GM23338 (cell line): ENCODE results near the gene RPF1. TPM values are rescaled to one million over a fixed set of nuclear protein-coding genes. Genes with fewer than 3 reads are reported as not detected.

Experiments
- ATAC-seq: fragments of 200-7000 bp; cut with Tn5 transposase; 3 replicates; pipeline ENCODE4 v1.9.1; 2020
- DNase-seq: peaks from one replicate; pipeline ENCODE4 v3.0.0-alpha.2; 2015; ENCODE audit warnings: low spot score
- H2AFZ ChIP-seq: fragments of 200-600 bp; sonication (generic); 2 replicates; pipeline ENCODE4 v1.8.0; 2016; ENCODE audit warnings: antibody characterized with exemption, mild to moderate bottlenecking, moderate library complexity
- H3F3A ChIP-seq: fragments of 200-600 bp; sonication (generic); replicated peaks from 2 replicates; pipeline ENCODE4 v1.8.0; 2017; ENCODE audit warnings: antibody characterized with exemption, mixed run types, low read depth
- H3K27ac ChIP-seq: fragments of 200-600 bp; sonication (generic); 2 replicates; pipeline ENCODE4 v1.6.1; 2016; ENCODE audit warnings: low read depth
- H3K27me3 ChIP-seq: fragments of 200-600 bp; sonication (generic); 2 replicates; pipeline ENCODE4 v1.8.0; 2016; ENCODE audit warnings: mild to moderate bottlenecking, mixed run types, moderate library complexity; ENCODE audit not compliant: insufficient read depth
- H3K36me3 ChIP-seq: fragments of 200-600 bp; sonication (generic); 2 replicates; pipeline ENCODE4 v1.8.0; 2016; ENCODE audit warnings: mild to moderate bottlenecking; ENCODE audit not compliant: insufficient read depth
- H3K4me1 ChIP-seq: fragments of 200-600 bp; sonication (generic); 2 replicates; pipeline ENCODE4 v1.8.0; 2016; ENCODE audit warnings: mild to moderate bottlenecking, moderate library complexity; ENCODE audit not compliant: insufficient read depth
- H3K4me2 ChIP-seq: fragments of 200-600 bp; sonication (generic); 2 replicates; pipeline ENCODE4 v1.7.1; 2017; ENCODE audit warnings: mixed run types
- H3K4me3 ChIP-seq: fragments of 200-600 bp; sonication (generic); 2 replicates; pipeline ENCODE4 v1.6.1; 2016; ENCODE audit warnings: mixed run types
- H3K79me2 ChIP-seq: fragments of 200-600 bp; sonication (generic); replicated peaks from 2 replicates; pipeline ENCODE4 v1.8.0; 2017; ENCODE audit warnings: mild to moderate bottlenecking; ENCODE audit not compliant: insufficient read depth
- H3K9me2 ChIP-seq: fragments of 200-600 bp; sonication (generic); 2 replicates; pipeline ENCODE4 v1.8.0; 2017; ENCODE audit not compliant: insufficient read depth
- H4K20me1 ChIP-seq: fragments of 200-600 bp; sonication (generic); replicated peaks from 2 replicates; pipeline ENCODE4 v1.8.0; 2017; ENCODE audit warnings: mild to moderate bottlenecking; ENCODE audit not compliant: insufficient read depth
- H3K27ac Mint-ChIP-seq: 2 replicates; pipeline ENCODE4 v1.8.0; 2020; ENCODE audit warnings: inconsistent platforms, mild to moderate bottlenecking, moderate library complexity, mixed read lengths
- H3K27me3 Mint-ChIP-seq: 3 replicates; pipeline ENCODE4 v1.8.0; 2022; ENCODE audit warnings: low read depth, mild to moderate bottlenecking, moderate library complexity, mixed read lengths, inconsistent platforms; ENCODE audit not compliant: insufficient read depth, poor library complexity
- H3K36me3 Mint-ChIP-seq: 3 replicates; pipeline ENCODE4 v1.8.0; 2021; ENCODE audit warnings: low read depth, mild to moderate bottlenecking, inconsistent platforms, moderate library complexity, mixed read lengths
- H3K4me1 Mint-ChIP-seq: 3 replicates; pipeline ENCODE4 v1.8.0; 2020; ENCODE audit warnings: mild to moderate bottlenecking, inconsistent platforms, mixed read lengths
- H3K4me3 Mint-ChIP-seq: 3 replicates; pipeline ENCODE4 v1.8.0; 2021; ENCODE audit warnings: moderate library complexity, mild to moderate bottlenecking, inconsistent platforms, mixed read lengths
- H3K9me3 Mint-ChIP-seq: 3 replicates; pipeline ENCODE4 v1.8.0; 2020; ENCODE audit warnings: moderate library complexity, mild to moderate bottlenecking, inconsistent platforms, mixed read lengths
- CREB1 ChIP-seq: fragments of 250-450 bp; sonication (Bioruptor Pico); IDR thresholded peaks from 2 replicates; pipeline ENCODE4 v1.5.0; 2020; ENCODE audit warnings: low read depth, mild to moderate bottlenecking, moderate library complexity
- ETS1 ChIP-seq: IDR thresholded peaks from 2 replicates; pipeline ENCODE4 v1.6.1; 2016; ENCODE audit warnings: antibody characterized with exemption
- EZH2 ChIP-seq: fragments of 200-600 bp; sonication (generic); IDR thresholded peaks from one replicate; pipeline ENCODE4 v1.8.0; 2017; ENCODE audit warnings: antibody characterized with exemption, mild to moderate bottlenecking, low read depth; ENCODE audit not compliant: unreplicated experiment
- EZH2phosphoT487 ChIP-seq: fragments of 200-600 bp; sonication (generic); IDR thresholded peaks from one replicate; pipeline ENCODE4 v1.8.1; 2018; ENCODE audit warnings: antibody characterized with exemption; ENCODE audit not compliant: unreplicated experiment
- JUNB ChIP-seq: IDR thresholded peaks from one replicate; pipeline ENCODE4 v1.6.1; 2016; ENCODE audit warnings: antibody characterized with exemption; ENCODE audit not compliant: unreplicated experiment
- NANOG ChIP-seq: IDR thresholded peaks from 2 replicates; pipeline ENCODE4 v1.6.1; 2016; ENCODE audit warnings: antibody characterized with exemption, borderline replicate concordance
- POLR2AphosphoS5 ChIP-seq: IDR thresholded peaks from 2 replicates; pipeline ENCODE4 v1.6.1; 2016; ENCODE audit warnings: antibody characterized with exemption, low read depth
- STAT1 ChIP-seq: IDR thresholded peaks from one replicate; pipeline ENCODE4 v1.6.1; 2016; ENCODE audit warnings: antibody characterized with exemption; ENCODE audit not compliant: unreplicated experiment
- ZNF114 ChIP-seq: fragments of 250-450 bp; sonication (Bioruptor Pico); IDR thresholded peaks from 2 replicates; pipeline ENCODE4 v1.5.0; 2020; ENCODE audit warnings: mild to moderate bottlenecking, moderate library complexity
- ZNF331 ChIP-seq: fragments of 250-450 bp; sonication (Bioruptor Pico); IDR thresholded peaks from 2 replicates; pipeline ENCODE4 v1.5.0; 2020; ENCODE audit warnings: low read depth, mild to moderate bottlenecking, moderate library complexity
- polyA plus RNA-seq: library from polyadenylated mRNA; unstranded; fragments of >200 nt; fragmentation: Nextera tagmentation; extraction: Ambion mirVana; gene quantifications from 2 replicates; pipeline ENCODE4 v1.2.1, GENCODE V29; 2016
- total RNA-seq: library from RNA; depleted of rRNA; stranded (reverse); fragments of >200 nt; shearing (Covaris generic); gene quantifications from 2 replicates; pipeline ENCODE4 v1.2.3, GENCODE V29; 2014
- TF ChIP-seq, protein P1 (sequence below): IDR thresholded peaks from one replicate; pipeline ENCODE4 v1.6.1; 2018; ENCODE audit warnings: antibody characterized with exemption; ENCODE audit not compliant: unreplicated experiment
- TF ChIP-seq, protein P2 (sequence below), 2 experiments: fragments of 200-600 bp in 1 of 2; sonication (generic) in 1 of 2; conservative IDR thresholded peaks; 2 replicates each; pipeline versions ENCODE4 v1.5.1 to v1.6.1; 2016 to 2017; ENCODE audit warnings: antibody characterized with exemption in 2 of 2, low read depth in 2 of 2, mild to moderate bottlenecking in 2 of 2, moderate library complexity in 1 of 2
- TF ChIP-seq, protein P3 (sequence below): fragments of 250-450 bp; sonication (Bioruptor Pico); IDR thresholded peaks from 2 replicates; pipeline ENCODE4 v1.5.0; 2020; ENCODE audit warnings: mild to moderate bottlenecking, moderate library complexity

Gene RPF1
- total and polyA plus RNA-seq, 2 experiments from 2014 or later = 56.4 to 57.1 TPM

DNA sequence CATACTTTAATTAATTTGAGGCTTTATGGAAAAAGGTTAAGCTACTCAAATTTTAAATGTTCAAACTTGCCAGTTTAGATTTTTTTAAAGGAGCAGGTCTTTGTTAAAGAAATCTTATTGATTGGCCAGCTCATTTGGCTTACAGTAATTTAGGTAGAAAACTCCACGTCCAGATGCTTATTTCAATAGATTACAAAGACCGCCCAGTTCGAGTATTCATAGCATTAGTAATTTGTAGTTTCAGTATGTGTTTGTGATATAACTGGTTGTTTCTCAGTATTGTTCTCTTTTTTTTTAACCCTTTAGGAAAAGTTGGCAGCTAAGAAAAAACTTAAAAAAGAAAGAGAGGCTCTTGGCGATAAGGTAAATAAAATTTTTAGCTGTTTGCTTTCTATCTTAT lies 1.6 kb downstream of the RPF1 start:
- Histone ChIP-seq H2AFZ (no peak overlapping the region), H3K4me3 (peak overlapping the region; percentile 61), H3F3A (no peaks in the 10 kb centered on the region), H3K4me1 (peaks cover 9% of the 10 kb centered on the region), H4K20me1 (peaks cover 6% of the 10 kb centered on the region; the same call in 1 of the 2 replicates), H3K36me3 (peaks cover 14% of the 10 kb centered on the region; the same call in 1 of the 2 replicates), H3K79me2 (peaks cover 52% of the 10 kb centered on the region), H3K4me2 (peak overlapping the region; percentile 88), H3K9me2 (peaks cover 13% of the 10 kb centered on the region), H3K27me3 (peaks cover 30% of the 10 kb centered on the region), H3K27ac (no peak overlapping the region)
- Mint-ChIP-seq H3K36me3 (peaks cover 42% of the 10 kb centered on the region), H3K27ac (no peak overlapping the region), H3K27me3 (peaks cover 22% of the 10 kb centered on the region), H3K9me3 (peaks cover 19% of the 10 kb centered on the region), H3K4me3 (peak overlapping the region; percentile 94), H3K4me1 (peaks cover 6% of the 10 kb centered on the region)
- DNase-seq = no peak
- TF ChIP-seq STAT1 (no peak), EZH2 (no peak), ZNF331 (CRISPR knock-in tag) (no peak), NANOG (no peak), ETS1 (no peak), POLR2AphosphoS5 (no peak), JUNB (no peak), ZNF114 (CRISPR knock-in tag) (no peak), CREB1 (CRISPR knock-in tag) (no peak), EZH2phosphoT487 (no peak)
- TF ChIP-seq, protein P1, sequence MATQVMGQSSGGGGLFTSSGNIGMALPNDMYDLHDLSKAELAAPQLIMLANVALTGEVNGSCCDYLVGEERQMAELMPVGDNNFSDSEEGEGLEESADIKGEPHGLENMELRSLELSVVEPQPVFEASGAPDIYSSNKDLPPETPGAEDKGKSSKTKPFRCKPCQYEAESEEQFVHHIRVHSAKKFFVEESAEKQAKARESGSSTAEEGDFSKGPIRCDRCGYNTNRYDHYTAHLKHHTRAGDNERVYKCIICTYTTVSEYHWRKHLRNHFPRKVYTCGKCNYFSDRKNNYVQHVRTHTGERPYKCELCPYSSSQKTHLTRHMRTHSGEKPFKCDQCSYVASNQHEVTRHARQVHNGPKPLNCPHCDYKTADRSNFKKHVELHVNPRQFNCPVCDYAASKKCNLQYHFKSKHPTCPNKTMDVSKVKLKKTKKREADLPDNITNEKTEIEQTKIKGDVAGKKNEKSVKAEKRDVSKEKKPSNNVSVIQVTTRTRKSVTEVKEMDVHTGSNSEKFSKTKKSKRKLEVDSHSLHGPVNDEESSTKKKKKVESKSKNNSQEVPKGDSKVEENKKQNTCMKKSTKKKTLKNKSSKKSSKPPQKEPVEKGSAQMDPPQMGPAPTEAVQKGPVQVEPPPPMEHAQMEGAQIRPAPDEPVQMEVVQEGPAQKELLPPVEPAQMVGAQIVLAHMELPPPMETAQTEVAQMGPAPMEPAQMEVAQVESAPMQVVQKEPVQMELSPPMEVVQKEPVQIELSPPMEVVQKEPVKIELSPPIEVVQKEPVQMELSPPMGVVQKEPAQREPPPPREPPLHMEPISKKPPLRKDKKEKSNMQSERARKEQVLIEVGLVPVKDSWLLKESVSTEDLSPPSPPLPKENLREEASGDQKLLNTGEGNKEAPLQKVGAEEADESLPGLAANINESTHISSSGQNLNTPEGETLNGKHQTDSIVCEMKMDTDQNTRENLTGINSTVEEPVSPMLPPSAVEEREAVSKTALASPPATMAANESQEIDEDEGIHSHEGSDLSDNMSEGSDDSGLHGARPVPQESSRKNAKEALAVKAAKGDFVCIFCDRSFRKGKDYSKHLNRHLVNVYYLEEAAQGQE = no peak
- TF ChIP-seq, protein P2, sequence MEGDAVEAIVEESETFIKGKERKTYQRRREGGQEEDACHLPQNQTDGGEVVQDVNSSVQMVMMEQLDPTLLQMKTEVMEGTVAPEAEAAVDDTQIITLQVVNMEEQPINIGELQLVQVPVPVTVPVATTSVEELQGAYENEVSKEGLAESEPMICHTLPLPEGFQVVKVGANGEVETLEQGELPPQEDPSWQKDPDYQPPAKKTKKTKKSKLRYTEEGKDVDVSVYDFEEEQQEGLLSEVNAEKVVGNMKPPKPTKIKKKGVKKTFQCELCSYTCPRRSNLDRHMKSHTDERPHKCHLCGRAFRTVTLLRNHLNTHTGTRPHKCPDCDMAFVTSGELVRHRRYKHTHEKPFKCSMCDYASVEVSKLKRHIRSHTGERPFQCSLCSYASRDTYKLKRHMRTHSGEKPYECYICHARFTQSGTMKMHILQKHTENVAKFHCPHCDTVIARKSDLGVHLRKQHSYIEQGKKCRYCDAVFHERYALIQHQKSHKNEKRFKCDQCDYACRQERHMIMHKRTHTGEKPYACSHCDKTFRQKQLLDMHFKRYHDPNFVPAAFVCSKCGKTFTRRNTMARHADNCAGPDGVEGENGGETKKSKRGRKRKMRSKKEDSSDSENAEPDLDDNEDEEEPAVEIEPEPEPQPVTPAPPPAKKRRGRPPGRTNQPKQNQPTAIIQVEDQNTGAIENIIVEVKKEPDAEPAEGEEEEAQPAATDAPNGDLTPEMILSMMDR (conservative IDR thresholded peaks at IDR 0.05; ENCODE audit: low read depth in 2 of 2) = no peak
- TF ChIP-seq, protein P3, sequence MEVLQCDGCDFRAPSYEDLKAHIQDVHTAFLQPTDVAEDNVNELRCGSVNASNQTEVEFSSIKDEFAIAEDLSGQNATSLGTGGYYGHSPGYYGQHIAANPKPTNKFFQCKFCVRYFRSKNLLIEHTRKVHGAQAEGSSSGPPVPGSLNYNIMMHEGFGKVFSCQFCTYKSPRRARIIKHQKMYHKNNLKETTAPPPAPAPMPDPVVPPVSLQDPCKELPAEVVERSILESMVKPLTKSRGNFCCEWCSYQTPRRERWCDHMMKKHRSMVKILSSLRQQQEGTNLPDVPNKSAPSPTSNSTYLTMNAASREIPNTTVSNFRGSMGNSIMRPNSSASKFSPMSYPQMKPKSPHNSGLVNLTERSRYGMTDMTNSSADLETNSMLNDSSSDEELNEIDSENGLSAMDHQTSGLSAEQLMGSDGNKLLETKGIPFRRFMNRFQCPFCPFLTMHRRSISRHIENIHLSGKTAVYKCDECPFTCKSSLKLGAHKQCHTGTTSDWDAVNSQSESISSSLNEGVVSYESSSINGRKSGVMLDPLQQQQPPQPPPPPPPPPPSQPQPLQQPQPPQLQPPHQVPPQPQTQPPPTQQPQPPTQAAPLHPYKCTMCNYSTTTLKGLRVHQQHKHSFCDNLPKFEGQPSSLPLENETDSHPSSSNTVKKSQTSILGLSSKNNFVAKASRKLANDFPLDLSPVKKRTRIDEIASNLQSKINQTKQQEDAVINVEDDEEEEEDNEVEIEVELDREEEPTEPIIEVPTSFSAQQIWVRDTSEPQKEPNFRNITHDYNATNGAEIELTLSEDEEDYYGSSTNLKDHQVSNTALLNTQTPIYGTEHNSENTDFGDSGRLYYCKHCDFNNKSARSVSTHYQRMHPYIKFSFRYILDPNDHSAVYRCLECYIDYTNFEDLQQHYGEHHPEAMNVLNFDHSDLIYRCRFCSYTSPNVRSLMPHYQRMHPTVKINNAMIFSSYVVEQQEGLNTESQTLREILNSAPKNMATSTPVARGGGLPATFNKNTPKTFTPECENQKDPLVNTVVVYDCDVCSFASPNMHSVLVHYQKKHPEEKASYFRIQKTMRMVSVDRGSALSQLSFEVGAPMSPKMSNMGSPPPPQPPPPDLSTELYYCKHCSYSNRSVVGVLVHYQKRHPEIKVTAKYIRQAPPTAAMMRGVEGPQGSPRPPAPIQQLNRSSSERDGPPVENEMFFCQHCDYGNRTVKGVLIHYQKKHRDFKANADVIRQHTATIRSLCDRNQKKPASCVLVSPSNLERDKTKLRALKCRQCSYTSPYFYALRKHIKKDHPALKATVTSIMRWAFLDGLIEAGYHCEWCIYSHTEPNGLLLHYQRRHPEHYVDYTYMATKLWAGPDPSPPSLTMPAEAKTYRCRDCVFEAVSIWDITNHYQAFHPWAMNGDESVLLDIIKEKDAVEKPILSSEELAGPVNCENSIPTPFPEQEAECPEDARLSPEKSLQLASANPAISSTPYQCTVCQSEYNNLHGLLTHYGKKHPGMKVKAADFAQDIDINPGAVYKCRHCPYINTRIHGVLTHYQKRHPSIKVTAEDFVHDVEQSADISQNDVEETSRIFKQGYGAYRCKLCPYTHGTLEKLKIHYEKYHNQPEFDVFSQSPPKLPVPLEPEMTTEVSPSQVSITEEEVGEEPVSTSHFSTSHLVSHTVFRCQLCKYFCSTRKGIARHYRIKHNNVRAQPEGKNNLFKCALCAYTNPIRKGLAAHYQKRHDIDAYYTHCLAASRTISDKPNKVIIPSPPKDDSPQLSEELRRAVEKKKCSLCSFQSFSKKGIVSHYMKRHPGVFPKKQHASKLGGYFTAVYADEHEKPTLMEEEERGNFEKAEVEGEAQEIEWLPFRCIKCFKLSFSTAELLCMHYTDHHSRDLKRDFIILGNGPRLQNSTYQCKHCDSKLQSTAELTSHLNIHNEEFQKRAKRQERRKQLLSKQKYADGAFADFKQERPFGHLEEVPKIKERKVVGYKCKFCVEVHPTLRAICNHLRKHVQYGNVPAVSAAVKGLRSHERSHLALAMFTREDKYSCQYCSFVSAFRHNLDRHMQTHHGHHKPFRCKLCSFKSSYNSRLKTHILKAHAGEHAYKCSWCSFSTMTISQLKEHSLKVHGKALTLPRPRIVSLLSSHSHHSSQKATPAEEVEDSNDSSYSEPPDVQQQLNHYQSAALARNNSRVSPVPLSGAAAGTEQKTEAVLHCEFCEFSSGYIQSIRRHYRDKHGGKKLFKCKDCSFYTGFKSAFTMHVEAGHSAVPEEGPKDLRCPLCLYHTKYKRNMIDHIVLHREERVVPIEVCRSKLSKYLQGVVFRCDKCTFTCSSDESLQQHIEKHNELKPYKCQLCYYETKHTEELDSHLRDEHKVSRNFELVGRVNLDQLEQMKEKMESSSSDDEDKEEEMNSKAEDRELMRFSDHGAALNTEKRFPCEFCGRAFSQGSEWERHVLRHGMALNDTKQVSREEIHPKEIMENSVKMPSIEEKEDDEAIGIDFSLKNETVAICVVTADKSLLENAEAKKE (CRISPR knock-in tag) = no peak
- no peak for ATAC-seq
